CD4-positive, alpha-beta T cell treated with Interleukin-21 for 1 hour (primary cell): ENCODE data around the gene ROR2.
"Not testable (repeated sequence)": the region's sequence is repeated elsewhere in the genome, so short reads cannot be mapped to it uniquely, and the experiment has no call there.

Experiments
- DNase-seq: peaks from one replicate; pipeline ENCODE4 v3.0.0-alpha.2; 2020

ROR2 gene

GRCh38 chr9:91949946-91950664 is at the start of gene ROR2:
Gene ROR2 (minus strand): TSS chr9:91950228.
- peak; percentile 39 for DNase-seq

DNA sequence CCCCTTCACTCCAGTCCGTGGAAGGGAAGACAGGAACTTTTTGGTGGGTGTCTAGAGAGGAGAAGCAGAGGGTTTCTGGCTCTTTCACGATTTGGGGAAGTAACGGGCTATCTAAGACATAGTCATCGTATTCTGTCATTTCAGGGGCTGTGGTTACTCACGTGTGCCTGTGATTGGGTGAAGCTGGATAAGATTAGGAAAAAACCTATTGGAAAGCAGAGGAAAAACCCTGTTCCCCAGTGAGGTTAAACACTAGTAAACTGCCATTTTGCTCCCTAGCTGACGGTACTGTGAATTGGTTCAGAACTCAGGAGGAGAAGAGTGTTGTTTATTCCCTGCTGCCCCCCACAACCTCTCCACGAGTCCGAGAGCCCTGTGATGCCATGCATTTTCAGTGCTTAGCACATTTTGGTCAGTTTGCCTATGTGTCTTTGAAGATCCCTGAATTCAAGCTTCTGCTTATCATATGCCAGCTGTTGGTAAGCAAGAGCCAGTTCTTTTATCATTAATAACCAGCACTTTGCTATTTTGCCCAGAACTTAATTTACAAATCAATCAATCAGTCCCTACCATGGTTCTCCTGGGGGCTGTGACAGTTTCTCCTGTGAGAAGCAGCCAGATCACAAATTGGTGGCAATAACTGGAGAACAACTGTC is 45.1 kb upstream of the ROR2 start:
- no peak for DNase-seq

GRCh38 chr9:91994422-91994821 is 44.4 kb upstream of the ROR2 start:
- no peak for DNase-seq

- DNase-seq, result no peak
These were observed 42.5 kb upstream of the ROR2 start for GRCh38 chr9:91992461-91993041.

DNA sequence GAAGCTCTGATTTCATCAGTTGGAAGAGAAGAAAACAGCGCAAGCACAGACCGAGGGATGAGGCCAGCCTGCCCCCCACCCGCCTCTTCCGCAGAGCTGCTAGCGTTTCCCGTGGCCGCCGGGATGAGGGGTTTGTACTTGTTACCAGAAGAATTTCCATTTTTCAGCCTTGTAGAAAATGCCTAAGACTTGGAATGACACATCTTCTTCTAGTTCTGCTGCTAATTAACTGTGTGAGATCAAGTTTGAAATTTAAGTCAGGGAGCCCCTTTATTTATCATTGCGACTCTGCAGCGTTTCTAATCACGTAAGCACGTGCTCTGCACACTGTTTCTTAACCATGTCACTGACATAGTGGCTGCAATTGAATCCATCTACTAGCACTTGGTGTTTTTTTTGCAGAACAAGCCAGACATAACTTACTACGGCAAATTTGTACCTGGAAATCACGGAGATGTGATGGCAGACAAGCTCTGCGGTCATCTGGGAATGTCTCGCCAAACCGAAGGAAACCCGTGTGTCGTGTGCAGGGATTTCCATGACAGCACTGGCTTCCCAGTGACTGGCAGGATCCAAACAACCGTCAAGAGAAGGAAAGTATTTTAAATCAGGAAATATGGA is 41.8 kb upstream of the ROR2 start:
- no peak for DNase-seq

GRCh38 chr9:91986248-91986647 is 36.2 kb upstream of the ROR2 start:
- no peak for DNase-seq

GRCh38 chr9:91985692-91986091 is 35.7 kb upstream of the ROR2 start:
- DNase-seq, result no peak

DNA sequence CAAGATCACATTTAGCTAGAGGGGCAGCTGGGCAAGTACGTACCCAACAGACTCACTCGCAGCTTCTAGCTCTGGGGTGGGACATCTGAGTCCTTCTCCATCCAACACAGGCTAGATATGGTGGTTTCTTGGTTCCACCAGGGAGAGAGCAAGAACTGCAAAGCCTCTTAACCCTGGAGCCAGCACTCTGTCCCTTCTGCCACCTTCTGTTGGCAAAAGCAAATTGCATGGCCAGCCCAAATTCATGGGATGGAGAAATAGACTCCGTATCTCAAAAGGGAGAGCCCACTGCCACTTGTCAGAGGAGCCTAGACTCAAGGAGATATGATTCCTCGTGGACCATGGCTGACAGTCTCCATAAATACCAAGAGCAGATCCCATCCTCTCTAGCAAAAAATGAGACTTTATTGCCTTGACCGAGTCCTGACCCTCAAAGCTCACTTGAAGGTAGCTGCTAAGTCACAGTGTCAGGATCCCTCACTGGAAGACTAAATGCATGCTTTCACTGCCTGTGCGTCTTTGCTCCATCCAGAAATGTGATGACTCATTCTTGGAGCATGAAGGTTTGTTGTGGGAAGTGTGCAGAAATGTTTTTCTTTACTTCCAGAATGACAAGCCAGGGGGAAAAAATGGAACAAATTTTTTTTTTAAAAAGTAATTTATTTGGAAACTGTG is 28.8 kb upstream of the ROR2 start:
- DNase-seq, result peak; percentile 7

GRCh38 chr9:91975254-91975653 is 25.2 kb upstream of the ROR2 start:
- not testable (repeated sequence) for DNase-seq

- no peak for DNase-seq
These were observed 22.7 kb upstream of the ROR2 start for GRCh38 chr9:91972711-91973110.

DNA sequence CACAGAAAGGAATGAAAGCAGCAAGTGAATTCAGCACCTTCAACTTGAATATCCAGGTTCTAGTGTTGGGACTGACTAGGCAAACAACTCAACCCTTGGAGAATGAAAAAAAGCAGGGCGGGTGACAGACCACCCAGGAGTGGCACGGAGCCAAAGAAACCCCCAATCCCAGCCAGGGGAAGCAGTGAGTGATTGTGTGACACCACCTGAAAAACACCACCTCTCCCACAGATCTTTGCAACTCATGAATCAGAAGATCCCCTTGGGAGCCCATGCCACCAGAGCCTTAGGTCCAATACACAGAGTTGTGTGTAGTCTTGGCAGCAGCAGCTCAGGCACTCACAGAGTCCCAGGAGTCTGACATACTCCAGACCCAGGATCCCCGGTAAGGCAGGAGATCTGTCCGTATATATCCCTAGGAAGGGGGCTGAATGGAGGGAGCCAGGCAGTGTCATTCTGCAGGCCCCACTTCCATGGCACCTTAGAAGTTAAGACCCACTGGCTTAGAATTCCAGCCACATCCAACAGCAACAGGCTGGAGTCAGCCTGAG is 22.1 kb upstream of the ROR2 start:
- no peak for DNase-seq

GRCh38 chr9:91967259-91967658 is 17.2 kb upstream of the ROR2 start:
- no peak for DNase-seq

DNA sequence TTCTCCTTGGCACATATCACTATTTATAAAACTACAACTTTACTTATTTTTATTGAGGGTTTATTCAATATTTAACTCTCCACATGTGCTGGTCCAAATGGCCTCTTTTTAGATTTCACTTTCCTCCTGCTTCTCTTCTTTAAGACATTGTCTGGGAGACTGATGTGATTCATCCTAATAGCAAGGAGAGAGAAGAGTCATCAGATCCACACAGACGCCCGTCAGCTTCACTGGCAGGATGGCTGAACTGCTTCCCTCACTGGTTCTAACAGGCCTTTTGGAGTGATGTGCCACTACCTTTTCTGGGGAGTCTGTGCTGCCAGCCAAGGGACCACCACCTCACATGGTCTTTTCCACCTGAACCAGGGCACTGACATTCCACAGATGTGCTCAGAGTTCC is 16.5 kb upstream of the ROR2 start:
- no peak for DNase-seq

DNA sequence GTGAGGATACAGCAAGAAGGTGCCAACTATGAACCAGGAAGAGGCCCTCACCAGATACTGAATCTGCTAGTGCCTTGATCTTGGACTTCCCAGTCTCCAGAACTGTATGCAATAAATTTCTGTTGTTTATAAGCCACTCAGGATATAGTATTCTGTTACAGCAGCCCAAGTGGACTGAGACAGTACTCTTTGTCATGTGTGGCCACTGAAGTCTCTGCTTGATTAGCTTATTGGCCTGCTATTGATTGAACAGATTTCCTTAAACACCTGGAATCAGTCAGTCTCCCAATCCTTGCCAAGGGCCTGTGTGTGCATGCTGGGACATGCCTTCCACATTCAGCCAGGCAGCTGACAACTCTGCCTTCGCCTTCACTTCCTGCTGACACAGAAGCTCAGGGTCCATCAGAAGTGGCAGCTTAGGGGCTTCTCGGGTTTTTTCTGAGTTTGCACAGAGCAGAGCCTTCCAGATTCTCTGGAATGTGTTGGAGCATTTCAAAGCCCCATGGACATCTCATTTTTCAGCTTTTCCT is 13.7 kb upstream of the ROR2 start:
- no peak for DNase-seq

GRCh38 chr9:91960367-91960766 is 10.3 kb upstream of the ROR2 start:
- DNase-seq, result no peak

DNA sequence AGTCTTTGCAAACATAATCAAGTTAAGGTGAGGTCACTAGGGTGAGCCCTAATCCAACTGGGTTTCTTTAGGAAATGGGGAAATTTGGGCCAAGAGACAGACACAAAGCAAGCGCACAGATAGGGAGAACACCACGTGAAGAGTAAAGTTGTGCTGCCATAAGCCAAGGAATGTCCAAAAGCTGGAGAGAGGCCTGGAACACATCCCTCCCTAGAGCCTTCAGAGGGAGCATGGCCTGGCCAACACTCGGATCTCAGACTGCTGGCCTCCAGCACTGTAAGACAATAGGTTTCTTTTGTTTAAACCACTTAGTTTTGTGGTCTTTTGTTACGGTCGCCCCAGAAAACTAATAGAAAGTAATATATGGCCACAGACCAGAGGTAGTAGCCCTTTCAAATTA is 8.1 kb upstream of the ROR2 start:
- no peak for DNase-seq

GRCh38 chr9:91954841-91955471 is 4.9 kb upstream of the ROR2 start:
- DNase-seq, result no peak

DNA sequence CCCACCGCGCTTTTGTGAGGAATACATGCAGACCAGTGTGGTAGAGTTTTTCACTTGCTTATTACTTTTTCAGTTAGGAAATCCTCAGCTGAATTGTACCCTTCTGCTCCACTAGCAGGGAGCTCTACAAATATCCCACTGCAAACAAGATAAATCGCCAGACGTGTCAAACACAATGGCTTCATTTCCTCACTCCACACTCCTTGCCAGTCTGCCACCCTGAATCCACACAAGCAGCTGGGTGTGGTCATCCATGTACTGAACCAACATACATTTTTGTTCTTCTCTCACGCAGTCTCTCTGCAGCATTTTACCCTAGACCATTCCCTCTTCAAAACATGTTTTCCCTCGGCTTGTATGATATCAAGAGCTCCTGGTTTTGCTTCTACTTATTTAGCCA is 3.7 kb upstream of the ROR2 start:
- no peak for DNase-seq

DNA sequence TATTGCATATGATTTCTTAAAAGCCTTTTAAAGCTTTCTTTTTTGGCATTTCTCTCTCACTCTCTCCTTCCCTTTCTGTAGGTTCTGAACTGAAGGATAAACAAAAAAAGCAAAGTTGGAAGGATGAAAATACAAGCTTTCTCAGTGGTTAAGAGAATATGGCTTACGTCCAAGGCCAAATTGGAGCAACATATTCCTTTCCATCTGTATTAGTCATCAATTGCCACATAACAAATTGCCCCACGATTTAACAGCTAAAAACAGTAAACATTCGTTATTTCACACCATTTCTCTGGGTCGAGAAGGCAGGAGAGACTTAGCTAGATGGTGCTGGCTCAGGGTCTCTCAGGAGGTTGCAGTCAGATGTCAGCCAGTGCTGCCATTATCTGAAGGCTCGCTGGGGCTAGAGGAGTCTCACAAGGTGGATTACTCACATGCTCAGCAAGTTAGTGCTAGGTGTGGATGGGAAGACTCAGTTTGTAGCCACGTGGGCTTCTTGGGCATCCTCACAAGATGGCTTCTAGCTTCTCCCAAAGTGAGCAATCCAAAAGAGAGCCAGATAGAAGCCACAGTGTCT is 2.0 kb upstream of the ROR2 start:
- DNase-seq, result no peak

DNA sequence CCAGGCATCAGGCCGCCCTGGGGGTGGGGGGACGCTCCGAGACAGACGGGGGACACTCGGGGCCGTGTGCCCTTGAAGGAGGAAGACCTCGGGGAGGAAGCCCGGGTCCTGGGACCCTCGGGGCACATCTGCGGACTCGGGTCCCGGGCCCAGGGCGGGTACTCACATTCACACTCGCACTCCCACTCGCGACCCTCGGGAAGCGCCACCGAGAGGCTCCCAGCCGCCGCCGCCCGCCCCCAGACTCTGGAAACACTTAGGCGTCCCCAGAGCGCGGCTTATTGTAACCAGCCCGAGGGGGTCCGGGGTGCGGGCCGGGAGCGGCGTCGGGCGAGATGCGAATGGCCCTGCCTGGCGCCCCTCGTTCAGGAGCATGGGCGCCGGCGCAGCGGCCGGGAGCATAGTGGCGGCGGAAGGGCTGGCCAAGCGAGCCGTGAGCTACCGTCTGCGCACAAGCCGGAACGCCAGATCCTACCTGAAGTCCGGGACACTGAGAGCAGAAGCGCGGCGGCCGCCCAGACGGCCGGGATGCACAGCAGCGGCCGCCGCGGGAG is 559 bp downstream of the ROR2 start:
- DNase-seq, result no peak

- DNase-seq, result no peak
These were observed 1.2 kb downstream of the ROR2 start for GRCh38 chr9:91948597-91949391.
